Heart left ventricle (tissue), 13 donors: ENCODE data around the gene ZNF784.

Experiments
- CTCF ChIP-seq, 12 donors: fragments of 200-600 bp; sonication (generic) in 4 of 12; IDR thresholded peaks; one replicate each; pipeline versions ENCODE4 v1.5.0 to v1.8.0; 2018 to 2022; ENCODE audit warnings: antibody characterized with exemption in 12 of 12, mild to moderate bottlenecking in 5 of 12
- POLR2A ChIP-seq, 2 donors: fragments of 450-650 bp; IDR thresholded peaks; one replicate each; pipeline ENCODE4 v1.6.1; 2017; ENCODE audit warnings: antibody characterized with exemption in 2 of 2, mild to moderate bottlenecking in 2 of 2, moderate library complexity in 2 of 2
- donor health status: ischemic (EF 13 %, LVEDD 7.1; RV severe dilation, severe dysfunction).
- donor health status: DM: no; HTN: yes; CAD: no.
- donor health status: DM: no; HTN: no; CAD: no.
- donor health status: ischemic (EF 25% LVEDD 6.9; RV normal size, moderate dysfunction).
- donor health status: ischemic (EF 25% LVEDD 5.7; RV mildly dilated, moderate dysfunction).
- donor health status: ischemic (EF 35%, LVEDD 5.7; RV mildly dilated, moderate dysfunction).
- donor health status: nonischemic (EF 11% LVEDD 7.7; RV severe dilation, severe dysfunction).
- donor health status: DM: yes; HTN: yes; CAD: no.
- donor health status: PGD.
- donor health status: ischemic (EF 29% LVEDD 5.4; RV normal size, mild dysfunction).
- donor health status: nonischemic (EF 23%, LVEDD 6.1; RV moderate dilation, normal function).

- no peak for TF ChIP-seq POLR2A (IDR thresholded peaks at IDR 0.05)
- peak; percentile 78 to 97 (median 86) for TF ChIP-seq CTCF (IDR thresholded peaks at IDR 0.05)
Observed at GRCh38 chr19:55632463-55632834, 8.1 kb upstream of the ZNF784 start.
